HL-60/S4 (cell line): ENCODE measurements around the gene STEAP3.

Experiments
- in situ Hi-C: fragments of 300-500 bp; cut with MboI; formaldehyde crosslinking; loops from 2 replicates; pipeline ENCODE4 v1.14.3; 2022; ENCODE audit warnings: low sequenced_read_pairs

Gene STEAP3

GRCh38 chr2:119225105-119225865, 1.7 kb downstream of the STEAP3 start:
- in situ Hi-C loops = no loop called here

GRCh38 chr2:119225926-119226325, 2.3 kb downstream of the STEAP3 start:
- in situ Hi-C loops = no loop called here

GRCh38 chr2:119227346-119227745, 3.7 kb downstream of the STEAP3 start:
- in situ Hi-C loops = no loop called here

DNA sequence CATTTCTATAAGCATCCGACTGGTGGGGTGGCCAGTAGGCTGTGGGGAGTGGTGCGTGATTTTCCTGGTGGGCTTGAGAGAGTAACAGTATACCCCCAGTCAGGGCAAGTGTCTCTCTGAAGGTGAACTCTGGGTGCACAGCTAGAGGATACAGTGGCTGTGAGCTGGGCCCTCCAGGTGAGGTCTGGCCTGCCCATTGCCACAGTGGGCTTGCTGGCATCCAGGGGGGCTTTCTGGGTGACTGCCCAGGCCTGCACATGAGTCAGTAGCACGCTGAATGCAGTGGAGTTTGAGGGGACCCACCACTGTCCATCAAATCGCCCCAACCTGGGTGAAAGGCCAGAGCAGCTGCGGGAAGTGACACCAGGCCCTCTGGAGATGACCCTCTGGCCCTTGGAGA, 4.5 kb downstream of the STEAP3 start:
- in situ Hi-C loops = no loop called here

DNA sequence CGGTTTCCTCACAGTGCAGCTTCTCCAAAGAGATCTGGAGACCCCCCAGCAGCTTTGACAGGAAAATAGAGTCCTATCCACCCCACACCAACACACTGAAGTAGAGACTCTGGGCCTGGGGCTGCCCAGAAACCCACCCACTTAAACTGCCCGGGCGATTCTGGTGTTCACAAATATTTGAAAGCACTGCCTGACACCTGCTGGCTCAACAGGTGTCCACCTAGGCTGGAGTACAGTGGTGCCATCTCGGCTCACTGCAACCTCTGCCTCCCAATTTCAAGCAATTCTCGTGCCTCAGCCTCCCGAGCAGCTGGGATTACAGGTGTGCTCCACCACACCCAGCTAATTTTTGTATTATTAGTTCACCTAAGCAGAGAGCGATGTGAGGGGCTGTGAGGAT, 5.3 kb downstream of the STEAP3 start:
- in situ Hi-C loops = no loop called here

- in situ Hi-C loops = no loop called here
Measured at GRCh38 chr2:119229716-119230115, 6.1 kb downstream of the STEAP3 start.

- in situ Hi-C loops = no loop called here
Measured at GRCh38 chr2:119230219-119231185, 6.9 kb downstream of the STEAP3 start.

DNA sequence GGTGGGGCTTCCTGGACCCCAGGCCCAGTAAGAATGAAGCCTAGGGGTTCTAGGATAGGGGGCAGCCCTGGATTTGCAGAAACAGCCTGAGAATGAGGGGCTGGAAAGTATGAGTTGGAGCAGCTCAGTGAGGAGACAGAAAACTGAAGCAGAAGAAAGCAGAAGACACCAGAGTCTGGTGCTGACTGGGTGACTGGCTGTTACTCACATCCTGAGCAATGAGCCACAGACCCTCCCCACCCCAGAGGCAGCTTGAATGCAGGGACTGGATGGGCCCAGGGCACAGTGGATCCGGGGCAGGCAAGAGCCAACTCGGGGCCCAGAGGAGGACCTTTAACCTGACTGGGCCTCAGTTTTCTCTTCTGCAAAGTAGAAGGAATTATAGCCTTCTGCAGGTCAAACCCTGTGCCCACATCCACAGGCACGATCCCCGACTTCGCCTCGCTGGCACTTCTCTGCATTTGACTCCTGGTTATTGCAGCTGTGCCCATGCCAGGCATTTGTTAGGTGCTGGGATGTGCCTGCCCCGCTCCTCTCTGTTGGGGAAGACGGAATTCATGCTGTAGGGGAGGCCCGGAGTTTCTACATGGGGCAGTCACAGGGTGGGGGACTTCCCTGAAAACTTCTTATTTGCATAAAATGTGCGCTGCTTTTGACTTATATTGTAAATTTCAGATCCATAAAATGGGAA, 8.5 kb downstream of the STEAP3 start:
- in situ Hi-C loops = no loop called here

- in situ Hi-C loops = no loop called here
Measured at GRCh38 chr2:119232666-119232993, 9.0 kb downstream of the STEAP3 start.

DNA sequence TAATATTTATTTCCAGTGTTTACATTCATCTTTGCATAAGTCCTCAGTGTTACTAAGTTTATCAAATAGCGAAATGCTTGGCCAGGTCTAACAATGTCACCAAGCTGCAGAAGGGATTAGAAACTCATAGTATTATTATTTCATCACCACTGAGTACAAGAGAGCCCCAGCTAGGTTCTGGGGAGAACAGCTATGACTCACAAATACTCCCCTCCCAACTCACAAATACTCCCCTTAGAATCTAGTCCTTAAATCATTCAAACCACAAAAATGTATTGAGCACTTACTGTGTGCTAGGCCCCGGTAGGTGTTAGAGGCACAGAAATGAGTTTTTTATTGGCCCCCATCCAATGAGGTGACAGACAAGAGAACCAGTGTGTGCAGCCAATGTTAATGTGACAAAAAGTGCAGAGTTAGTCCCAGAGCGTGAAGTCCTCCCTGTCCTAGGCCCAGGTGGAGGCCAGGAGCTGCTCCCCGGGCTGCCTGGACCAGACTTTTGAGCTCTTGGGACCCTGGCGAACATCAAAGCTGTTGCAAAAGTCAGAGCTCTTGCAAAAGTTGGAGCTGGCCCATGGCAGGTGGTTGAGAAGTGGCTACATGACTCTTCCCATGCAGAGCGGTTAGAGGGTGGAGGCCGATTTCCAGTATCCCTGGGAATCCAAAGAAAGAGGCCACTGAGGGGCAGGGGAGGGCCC, 9.8 kb downstream of the STEAP3 start:
- in situ Hi-C loops = no loop called here

- in situ Hi-C loops = no loop called here
Measured at GRCh38 chr2:119234021-119235019, 10.7 kb downstream of the STEAP3 start.

GRCh38 chr2:119236796-119237195, 13.2 kb downstream of the STEAP3 start:
- in situ Hi-C loops = no loop called here

DNA sequence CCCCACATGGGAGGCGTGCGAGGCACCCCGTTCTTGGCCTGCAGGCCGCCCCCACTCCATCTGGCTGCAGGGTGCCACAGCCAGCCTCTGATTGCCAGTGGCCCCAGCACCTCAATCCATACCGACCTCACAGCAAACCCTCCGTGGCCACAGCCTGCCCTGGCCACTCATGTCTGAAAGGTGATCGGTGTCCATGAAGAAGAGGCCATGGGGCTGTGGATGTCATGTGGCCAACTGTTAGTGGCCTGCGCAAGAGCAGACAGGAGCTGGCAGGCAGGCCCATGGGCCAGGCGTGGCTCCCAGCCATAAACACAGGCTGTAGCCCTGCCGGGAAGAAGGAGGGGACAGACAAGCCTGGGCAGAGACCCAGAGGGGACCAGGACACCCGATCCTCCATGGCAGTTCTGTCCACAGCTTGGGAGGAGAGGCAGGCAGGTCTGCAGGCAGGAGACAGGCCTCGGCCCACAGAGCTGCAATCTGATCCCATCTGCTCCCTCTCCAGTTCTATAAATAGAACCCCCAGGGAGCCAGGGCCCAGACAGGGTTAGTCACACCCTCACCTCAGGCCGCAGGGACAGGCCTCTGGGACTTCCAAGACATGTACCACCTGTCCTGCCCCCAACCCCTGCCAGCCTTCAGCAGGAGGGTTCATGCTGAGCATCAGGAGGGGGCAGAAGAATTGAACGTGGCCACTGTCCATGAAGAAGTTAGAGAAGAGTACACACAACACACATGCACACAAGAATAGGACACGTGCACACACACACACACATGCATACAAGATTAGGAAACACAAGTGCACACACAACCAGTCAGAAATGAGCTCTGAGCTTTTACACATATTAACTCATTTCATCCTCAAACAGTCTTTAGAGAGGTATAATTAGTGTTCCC, 16.9 kb downstream of the STEAP3 start:
- in situ Hi-C loops = no loop called here

GRCh38 chr2:119241205-119241532, 17.5 kb downstream of the STEAP3 start:
- in situ Hi-C loops = no loop called here

DNA sequence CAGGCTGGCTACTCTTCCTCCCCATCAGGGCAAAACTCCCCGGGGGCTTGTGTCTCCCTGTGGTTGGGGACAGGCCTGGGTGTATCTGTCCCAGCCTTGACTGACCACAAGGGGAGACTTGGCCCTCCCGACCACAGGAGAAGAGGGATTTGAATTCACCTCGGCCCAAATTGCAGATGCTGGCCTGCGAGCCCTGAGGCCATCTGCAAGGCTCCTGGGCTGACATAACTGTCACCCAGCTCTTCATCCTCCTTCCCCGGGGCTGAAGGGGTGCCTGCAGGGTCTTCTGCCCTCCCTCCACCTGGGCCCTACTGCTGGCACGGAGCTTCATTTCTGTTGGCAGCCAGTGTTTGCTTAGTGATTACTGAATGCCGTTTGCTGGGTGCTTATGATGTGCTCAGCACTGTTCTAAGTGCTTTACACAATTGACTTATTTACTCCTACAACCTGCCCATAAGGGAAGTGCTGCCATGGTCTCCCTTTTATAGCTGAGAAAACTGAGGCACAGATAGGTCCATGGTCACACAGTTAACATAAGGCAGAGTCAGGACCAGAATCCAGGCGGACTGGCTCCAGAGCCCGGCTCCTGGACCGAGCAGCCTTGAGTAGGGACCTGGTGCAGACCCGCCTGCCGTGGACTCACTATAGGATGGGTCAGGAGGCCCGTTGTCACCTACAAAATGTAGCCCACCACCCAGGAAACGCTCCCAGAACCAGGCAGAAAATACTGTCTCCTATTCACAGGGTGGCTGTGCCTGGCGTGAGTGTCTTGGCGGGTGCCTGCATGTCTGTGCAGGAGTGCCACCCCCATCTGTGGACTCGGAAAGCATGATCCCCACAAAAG, 18.9 kb downstream of the STEAP3 start:
- in situ Hi-C loops = no loop called here

- in situ Hi-C loops = no loop called here
Measured at GRCh38 chr2:119243621-119244020, 20.0 kb downstream of the STEAP3 start.

DNA sequence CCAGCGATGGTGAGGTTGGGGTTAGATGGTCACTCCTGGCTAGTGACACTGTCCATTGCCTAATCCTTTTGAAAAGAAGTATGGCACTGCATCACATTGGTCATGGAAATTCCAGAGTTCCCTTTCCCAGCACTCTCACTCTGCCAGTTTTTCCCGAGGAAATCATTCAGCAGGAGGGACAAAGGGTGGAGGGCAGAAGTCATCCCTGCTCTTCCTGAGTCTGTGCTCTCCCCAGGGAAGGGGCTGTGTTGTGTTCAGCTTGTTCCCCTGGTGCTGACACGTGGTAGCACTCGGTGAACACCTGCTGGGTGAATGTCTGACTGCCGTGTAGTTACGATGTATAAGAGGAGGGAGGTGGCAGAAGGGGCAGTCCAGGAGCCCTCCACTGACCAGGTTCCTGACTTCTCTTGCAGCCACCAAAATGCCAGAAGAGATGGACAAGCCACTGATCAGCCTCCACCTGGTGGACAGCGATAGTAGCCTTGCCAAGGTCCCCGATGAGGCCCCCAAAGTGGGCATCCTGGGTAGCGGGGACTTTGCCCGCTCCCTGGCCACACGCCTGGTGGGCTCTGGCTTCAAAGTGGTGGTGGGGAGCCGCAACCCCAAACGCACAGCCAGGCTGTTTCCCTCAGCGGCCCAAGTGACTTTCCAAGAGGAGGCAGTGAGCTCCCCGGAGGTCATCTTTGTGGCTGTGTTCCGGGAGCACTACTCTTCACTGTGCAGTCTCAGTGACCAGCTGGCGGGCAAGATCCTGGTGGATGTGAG, 21.6 kb downstream of the STEAP3 start:
- in situ Hi-C loops = no loop called here
